Tibial nerve (tissue), 4 donors: ENCODE results near the gene STN1.

Experiments
- EP300 ChIP-seq, 2 donors: sonication (generic); formaldehyde crosslinking; IDR thresholded peaks; one replicate each; pipeline ENCODE4 v1.6.1; 2017; ENCODE audit warnings: antibody characterized with exemption in 2 of 2, mild to moderate bottlenecking in 1 of 2
- POLR2A ChIP-seq, 2 donors: fragments of 450-650 bp; IDR thresholded peaks; one replicate each; pipeline ENCODE4 v1.6.1; 2017; ENCODE audit warnings: antibody characterized with exemption in 2 of 2, mild to moderate bottlenecking in 2 of 2, moderate library complexity in 2 of 2
- TF ChIP-seq, protein P1 (sequence below), 5 experiments: fragments of 200-600 bp in 3 of 5; fragments of 450-650 bp in 2 of 5; sonication (generic) in 3 of 5; IDR thresholded peaks; one replicate each; pipeline ENCODE4 v1.5.1; 2016 to 2019; ENCODE audit warnings: antibody characterized with exemption in 5 of 5, mild to moderate bottlenecking in 3 of 5, moderate library complexity in 2 of 5

DNA sequence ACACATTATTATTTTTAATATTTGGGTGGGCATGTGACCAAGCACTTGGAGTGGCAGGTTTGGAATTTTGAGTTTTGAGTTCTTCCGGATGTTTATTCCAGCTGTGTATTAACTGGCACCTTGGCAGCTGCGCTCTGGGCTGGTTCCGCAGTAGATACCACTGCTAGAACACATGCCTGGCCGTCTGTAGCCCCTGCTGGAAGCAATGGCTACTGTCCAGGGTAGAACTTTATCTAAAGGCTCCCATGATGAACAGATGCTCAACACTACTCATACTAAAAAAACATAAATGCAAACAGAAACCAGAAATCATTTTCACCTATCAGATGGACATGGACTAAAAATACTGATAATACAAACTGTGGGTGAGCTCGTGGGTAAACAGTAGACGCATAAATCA, 43.3 kb downstream of the STN1 start:
- TF ChIP-seq, protein P1, sequence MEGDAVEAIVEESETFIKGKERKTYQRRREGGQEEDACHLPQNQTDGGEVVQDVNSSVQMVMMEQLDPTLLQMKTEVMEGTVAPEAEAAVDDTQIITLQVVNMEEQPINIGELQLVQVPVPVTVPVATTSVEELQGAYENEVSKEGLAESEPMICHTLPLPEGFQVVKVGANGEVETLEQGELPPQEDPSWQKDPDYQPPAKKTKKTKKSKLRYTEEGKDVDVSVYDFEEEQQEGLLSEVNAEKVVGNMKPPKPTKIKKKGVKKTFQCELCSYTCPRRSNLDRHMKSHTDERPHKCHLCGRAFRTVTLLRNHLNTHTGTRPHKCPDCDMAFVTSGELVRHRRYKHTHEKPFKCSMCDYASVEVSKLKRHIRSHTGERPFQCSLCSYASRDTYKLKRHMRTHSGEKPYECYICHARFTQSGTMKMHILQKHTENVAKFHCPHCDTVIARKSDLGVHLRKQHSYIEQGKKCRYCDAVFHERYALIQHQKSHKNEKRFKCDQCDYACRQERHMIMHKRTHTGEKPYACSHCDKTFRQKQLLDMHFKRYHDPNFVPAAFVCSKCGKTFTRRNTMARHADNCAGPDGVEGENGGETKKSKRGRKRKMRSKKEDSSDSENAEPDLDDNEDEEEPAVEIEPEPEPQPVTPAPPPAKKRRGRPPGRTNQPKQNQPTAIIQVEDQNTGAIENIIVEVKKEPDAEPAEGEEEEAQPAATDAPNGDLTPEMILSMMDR (IDR thresholded peaks at IDR 0.05), result no peak
- TF ChIP-seq POLR2A (IDR thresholded peaks at IDR 0.05) (no peak), EP300 (IDR thresholded peaks at IDR 0.05) (no peak)
